Smooth muscle cell (in vitro differentiated cells): ENCODE measurements around the gene KCNAB1. TPM values are rescaled to one million over a fixed set of nuclear protein-coding genes. Genes with fewer than 3 reads are reported as not detected.
A peak's percentile ranks its signal among the peaks of the same experiment; 100 is the strongest.

ENCODE experiments used
- DNase-seq: peaks from one replicate; lab custom pipeline; 2025; ENCODE audit not compliant: unreplicated experiment; lab: John Stamatoyannopoulos, UW
- H2AFZ ChIP-seq: fragments of 200-600 bp; sonication (generic); 2 replicates; pipeline ENCODE4 v1.6.0; 2016; ENCODE audit warnings: antibody characterized with exemption, low read depth, mild to moderate bottlenecking
- H3F3A ChIP-seq: fragments of 200-600 bp; sonication (generic); 2 replicates; pipeline ENCODE4 v1.6.0; 2017; ENCODE audit warnings: antibody characterized with exemption, low read depth
- H3K27ac ChIP-seq: fragments of 200-600 bp; sonication (generic); 2 replicates; pipeline ENCODE4 v1.5.1; 2016; ENCODE audit warnings: low read depth, mild to moderate bottlenecking
- H3K27me3 ChIP-seq: fragments of 200-600 bp; sonication (generic); 2 replicates; pipeline ENCODE4 v1.6.1; 2016; ENCODE audit warnings: low read depth, mild to moderate bottlenecking
- H3K36me3 ChIP-seq: fragments of 200-600 bp; sonication (generic); 2 replicates; pipeline ENCODE4 v1.5.1; 2016; ENCODE audit warnings: low read depth
- H3K4me1 ChIP-seq: fragments of 200-600 bp; sonication (generic); 2 replicates; pipeline ENCODE4 v1.5.1; 2016; ENCODE audit warnings: low read depth
- H3K4me2 ChIP-seq: fragments of 200-600 bp; sonication (generic); 2 replicates; pipeline ENCODE4 v1.6.0; 2016; ENCODE audit warnings: mild to moderate bottlenecking
- H3K4me3 ChIP-seq: fragments of 200-600 bp; sonication (generic); 2 replicates; pipeline ENCODE4 v1.5.1; 2016; ENCODE audit warnings: mild to moderate bottlenecking
- H3K79me2 ChIP-seq: fragments of 200-600 bp; sonication (generic); 2 replicates; pipeline ENCODE4 v1.6.0; 2016; ENCODE audit warnings: low read depth, mild to moderate bottlenecking
- H3K9ac ChIP-seq: fragments of 200-600 bp; sonication (generic); 2 replicates; pipeline ENCODE4 v1.6.0; 2016; ENCODE audit warnings: low read depth
- H3K9me3 ChIP-seq: fragments of 200-600 bp; sonication (generic); replicated peaks from 2 replicates; pipeline ENCODE4 v1.5.1; 2016; ENCODE audit warnings: low read depth
- H4K20me1 ChIP-seq: fragments of 200-600 bp; sonication (generic); 2 replicates; pipeline ENCODE4 v1.6.0; 2016; ENCODE audit warnings: low read depth
- WGBS: methylation state at CpG from one replicate; pipeline ENCODE4 v1.1.7; 2016; ENCODE audit warnings: low lambda C conversion rate; 5-methylcytosine and 5-hydroxymethylcytosine counted together
- polyA plus RNA-seq: library from polyadenylated mRNA; unstranded; fragments of >200 nt; fragmentation: Nextera tagmentation; extraction: Ambion mirVana; gene quantifications from 2 replicates; pipeline ENCODE4 v1.2.1, GENCODE V29; 2016
- total RNA-seq: library from RNA; depleted of rRNA; stranded (reverse); fragments of >200 nt; gene quantifications from 2 replicates; pipeline ENCODE4 v1.2.3, GENCODE V29; 2014
- TF ChIP-seq, protein P1 (sequence below): fragments of 200-600 bp; sonication (generic); IDR thresholded peaks from 2 replicates; pipeline ENCODE4 v1.5.1; 2017; ENCODE audit warnings: borderline replicate concordance, mild to moderate bottlenecking, antibody characterized with exemption; ENCODE audit not compliant: insufficient read depth, poor library complexity, severe bottlenecking

The KCNAB1 gene
- total and polyA plus RNA-seq, 2 experiments from 2014 or later, result 0.36 to 1.0 TPM

DNA sequence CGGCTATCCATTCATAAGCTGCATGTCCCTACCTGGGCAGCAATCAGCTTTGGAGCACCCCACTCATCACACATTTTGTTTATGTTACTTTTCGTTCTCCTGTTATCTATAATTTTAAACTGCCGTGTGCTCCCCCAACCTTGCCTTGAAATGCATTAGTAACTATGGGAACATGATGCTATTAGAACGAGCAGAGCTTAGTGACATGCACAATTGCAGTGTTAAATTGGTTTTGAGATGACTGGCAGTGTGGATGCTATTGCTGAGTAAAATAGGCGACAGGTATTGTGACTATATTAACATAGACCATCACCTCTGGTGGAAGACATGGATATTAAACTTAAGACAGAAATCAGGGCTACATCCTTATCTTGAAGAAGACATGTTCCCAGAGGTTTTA lies 191.6 kb downstream of the KCNAB1 start:
- no peaks in the 10 kb centered on the region for H4K20me1 ChIP-seq
- no peaks in the 10 kb centered on the region for H3F3A ChIP-seq
- no peak overlapping the region for H3K4me2 ChIP-seq
- H3K9ac ChIP-seq, result no peak overlapping the region
- H3K9me3 ChIP-seq, result no peaks in the 10 kb centered on the region
- no peaks in the 10 kb centered on the region for H3K27me3 ChIP-seq
- TF ChIP-seq, protein P1, sequence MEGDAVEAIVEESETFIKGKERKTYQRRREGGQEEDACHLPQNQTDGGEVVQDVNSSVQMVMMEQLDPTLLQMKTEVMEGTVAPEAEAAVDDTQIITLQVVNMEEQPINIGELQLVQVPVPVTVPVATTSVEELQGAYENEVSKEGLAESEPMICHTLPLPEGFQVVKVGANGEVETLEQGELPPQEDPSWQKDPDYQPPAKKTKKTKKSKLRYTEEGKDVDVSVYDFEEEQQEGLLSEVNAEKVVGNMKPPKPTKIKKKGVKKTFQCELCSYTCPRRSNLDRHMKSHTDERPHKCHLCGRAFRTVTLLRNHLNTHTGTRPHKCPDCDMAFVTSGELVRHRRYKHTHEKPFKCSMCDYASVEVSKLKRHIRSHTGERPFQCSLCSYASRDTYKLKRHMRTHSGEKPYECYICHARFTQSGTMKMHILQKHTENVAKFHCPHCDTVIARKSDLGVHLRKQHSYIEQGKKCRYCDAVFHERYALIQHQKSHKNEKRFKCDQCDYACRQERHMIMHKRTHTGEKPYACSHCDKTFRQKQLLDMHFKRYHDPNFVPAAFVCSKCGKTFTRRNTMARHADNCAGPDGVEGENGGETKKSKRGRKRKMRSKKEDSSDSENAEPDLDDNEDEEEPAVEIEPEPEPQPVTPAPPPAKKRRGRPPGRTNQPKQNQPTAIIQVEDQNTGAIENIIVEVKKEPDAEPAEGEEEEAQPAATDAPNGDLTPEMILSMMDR, result no peak
- H3K36me3 ChIP-seq, result no peaks in the 10 kb centered on the region
- DNase-seq, result no peak
- H3K4me1 ChIP-seq, result no peaks in the 10 kb centered on the region
- no peak overlapping the region for H3K27ac ChIP-seq
- no peaks in the 10 kb centered on the region for H3K79me2 ChIP-seq
- no peak overlapping the region for H2AFZ ChIP-seq
- no peak overlapping the region for H3K4me3 ChIP-seq
- WGBS, result 88% methylated on average over 5 of the region's 5 CpGs

DNA sequence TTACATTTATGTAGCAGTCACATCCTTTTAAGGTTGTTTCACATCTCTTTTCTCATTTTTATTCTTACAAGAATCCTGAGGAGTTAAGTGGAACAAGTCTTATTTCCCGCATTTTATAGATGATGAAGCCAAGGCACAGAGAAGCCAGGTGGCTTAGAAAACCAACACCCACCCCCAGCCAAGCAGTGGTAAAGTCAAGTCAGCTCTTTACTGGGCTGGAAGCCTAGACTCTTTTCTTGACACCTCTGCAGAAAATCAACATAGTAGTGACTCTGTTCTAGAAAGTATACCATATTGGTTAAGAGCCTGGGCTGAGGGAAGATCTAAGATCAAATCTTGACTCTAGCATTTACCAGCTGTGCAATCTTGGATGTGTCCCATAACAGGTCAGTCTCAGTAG lies 195.7 kb downstream of the KCNAB1 start:
- Histone ChIP-seq H3K36me3 (no peaks in the 10 kb centered on the region), H3K4me1 (no peaks in the 10 kb centered on the region), H3K4me3 (no peak overlapping the region), H3K9me3 (no peaks in the 10 kb centered on the region), H3K4me2 (no peak overlapping the region), H2AFZ (no peak overlapping the region), H3K27me3 (no peaks in the 10 kb centered on the region), H3K79me2 (no peaks in the 10 kb centered on the region), H4K20me1 (no peaks in the 10 kb centered on the region), H3F3A (no peaks in the 10 kb centered on the region), H3K27ac (no peak overlapping the region), H3K9ac (no peak overlapping the region)
- 92% methylated on average over 1 of the region's 1 CpG for WGBS
- DNase-seq, result no peak
- TF ChIP-seq, protein P1, result no peak

DNA sequence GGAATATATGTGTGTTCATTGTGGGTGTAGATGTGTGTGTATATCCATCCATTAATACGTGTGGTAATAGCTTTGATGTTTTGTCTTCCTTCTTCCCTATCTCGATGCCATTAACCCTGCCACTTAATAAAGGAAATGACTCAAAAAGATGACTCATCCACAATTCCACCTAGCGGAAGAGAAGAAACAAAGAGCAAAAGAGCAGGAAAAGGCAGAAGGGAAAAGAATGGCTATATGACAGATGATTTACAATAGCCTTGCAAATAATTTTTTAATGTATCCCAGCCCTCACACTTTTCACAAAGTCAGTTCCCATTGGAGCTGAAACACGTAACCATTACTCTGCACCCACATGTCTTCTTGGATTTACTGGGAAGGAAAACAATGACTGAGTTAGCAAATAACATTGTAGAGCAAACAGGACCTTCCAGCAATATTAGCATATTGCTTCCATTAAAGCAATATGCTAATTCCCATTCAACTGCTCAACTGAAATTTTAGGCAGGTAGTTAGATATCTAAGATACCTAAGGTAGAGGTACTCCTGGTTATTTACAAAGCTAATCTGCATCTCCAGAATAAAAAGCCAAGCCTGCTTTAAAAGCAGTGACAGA lies 197.2 kb downstream of the KCNAB1 start:
- Histone ChIP-seq H3K4me3 (no peak overlapping the region), H3K9me3 (no peaks in the 10 kb centered on the region), H3K36me3 (no peaks in the 10 kb centered on the region), H3K27me3 (no peaks in the 10 kb centered on the region), H3F3A (no peaks in the 10 kb centered on the region), H3K4me2 (peak overlapping the region; percentile 13), H4K20me1 (no peaks in the 10 kb centered on the region), H3K4me1 (no peaks in the 10 kb centered on the region), H3K9ac (no peak overlapping the region), H2AFZ (no peak overlapping the region), H3K27ac (no peak overlapping the region), H3K79me2 (no peaks in the 10 kb centered on the region)
- DNase-seq, result no peak
- WGBS, result 28% methylated on average over 4 of the region's 4 CpGs
- TF ChIP-seq, protein P1, result no peak

DNA sequence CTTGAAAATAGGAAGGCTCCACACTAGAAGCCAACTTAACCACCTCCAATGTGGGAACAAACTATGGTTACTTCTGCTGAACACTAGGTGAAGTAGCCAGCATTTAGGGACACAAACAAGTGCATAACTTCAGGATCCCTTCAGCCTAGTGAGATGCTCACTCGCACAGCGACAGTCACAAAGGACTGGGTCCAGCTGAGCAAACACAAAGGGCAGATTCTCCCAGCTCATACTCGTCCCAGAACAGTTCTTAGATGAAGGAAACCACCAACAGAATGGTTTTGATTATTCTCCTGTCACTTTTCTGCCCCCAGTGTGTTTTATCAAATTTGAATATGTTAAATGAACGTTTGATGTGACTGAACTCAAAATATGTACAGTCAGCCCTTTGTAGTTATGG lies 201.6 kb downstream of the KCNAB1 start:
- no peak overlapping the region for H2AFZ ChIP-seq
- no peak overlapping the region for H3K4me2 ChIP-seq
- H3K4me1 ChIP-seq, result no peaks in the 10 kb centered on the region
- no peak overlapping the region for H3K4me3 ChIP-seq
- no peaks in the 10 kb centered on the region for H3F3A ChIP-seq
- no peaks in the 10 kb centered on the region for H3K27me3 ChIP-seq
- no peak overlapping the region for H3K9ac ChIP-seq
- H3K27ac ChIP-seq, result no peak overlapping the region
- DNase-seq, result no peak
- H3K36me3 ChIP-seq, result no peaks in the 10 kb centered on the region
- H3K79me2 ChIP-seq, result no peaks in the 10 kb centered on the region
- no peaks in the 10 kb centered on the region for H4K20me1 ChIP-seq
- H3K9me3 ChIP-seq, result no peaks in the 10 kb centered on the region
- WGBS, result 80% methylated on average over 4 of the region's 4 CpGs
- TF ChIP-seq, protein P1, result no peak
